ENCODE results near the gene ENO1.
"Not testable (repeated sequence)": the region's sequence is repeated elsewhere in the genome, so short reads cannot be mapped to it uniquely, and the experiment has no call there.

Gene ENO1

DNA sequence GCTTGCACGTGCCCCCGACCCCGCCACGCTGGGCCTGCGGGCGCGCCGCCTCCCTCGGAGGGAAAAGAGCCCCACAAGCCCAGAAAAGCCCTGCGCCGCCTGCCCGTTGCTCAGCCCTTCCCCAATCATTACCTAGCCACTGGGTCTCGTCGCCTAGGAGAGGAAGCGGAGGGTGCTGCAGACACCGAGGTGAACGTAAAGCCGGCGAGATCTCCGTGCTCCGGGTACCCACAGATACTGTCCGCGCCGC is at the start of gene ENO1:
Gene ENO1, minus strand, starts transcription at position 239 of the 250 bp plus-strand sequence. CDS start 3,778 bp downstream, outside the sequence.
- H3K4me3 ChIP-seq (ENCODE audit: low read length), result peak within 1 kb of the TSS; percentile 90
- TF ChIP-seq, protein P1, sequence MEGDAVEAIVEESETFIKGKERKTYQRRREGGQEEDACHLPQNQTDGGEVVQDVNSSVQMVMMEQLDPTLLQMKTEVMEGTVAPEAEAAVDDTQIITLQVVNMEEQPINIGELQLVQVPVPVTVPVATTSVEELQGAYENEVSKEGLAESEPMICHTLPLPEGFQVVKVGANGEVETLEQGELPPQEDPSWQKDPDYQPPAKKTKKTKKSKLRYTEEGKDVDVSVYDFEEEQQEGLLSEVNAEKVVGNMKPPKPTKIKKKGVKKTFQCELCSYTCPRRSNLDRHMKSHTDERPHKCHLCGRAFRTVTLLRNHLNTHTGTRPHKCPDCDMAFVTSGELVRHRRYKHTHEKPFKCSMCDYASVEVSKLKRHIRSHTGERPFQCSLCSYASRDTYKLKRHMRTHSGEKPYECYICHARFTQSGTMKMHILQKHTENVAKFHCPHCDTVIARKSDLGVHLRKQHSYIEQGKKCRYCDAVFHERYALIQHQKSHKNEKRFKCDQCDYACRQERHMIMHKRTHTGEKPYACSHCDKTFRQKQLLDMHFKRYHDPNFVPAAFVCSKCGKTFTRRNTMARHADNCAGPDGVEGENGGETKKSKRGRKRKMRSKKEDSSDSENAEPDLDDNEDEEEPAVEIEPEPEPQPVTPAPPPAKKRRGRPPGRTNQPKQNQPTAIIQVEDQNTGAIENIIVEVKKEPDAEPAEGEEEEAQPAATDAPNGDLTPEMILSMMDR (conservative IDR thresholded peaks at IDR 0.05; ENCODE audit: low read depth, low read length), result no peak
- DNase-seq (ENCODE audit: low read depth), result no peak

DNA sequence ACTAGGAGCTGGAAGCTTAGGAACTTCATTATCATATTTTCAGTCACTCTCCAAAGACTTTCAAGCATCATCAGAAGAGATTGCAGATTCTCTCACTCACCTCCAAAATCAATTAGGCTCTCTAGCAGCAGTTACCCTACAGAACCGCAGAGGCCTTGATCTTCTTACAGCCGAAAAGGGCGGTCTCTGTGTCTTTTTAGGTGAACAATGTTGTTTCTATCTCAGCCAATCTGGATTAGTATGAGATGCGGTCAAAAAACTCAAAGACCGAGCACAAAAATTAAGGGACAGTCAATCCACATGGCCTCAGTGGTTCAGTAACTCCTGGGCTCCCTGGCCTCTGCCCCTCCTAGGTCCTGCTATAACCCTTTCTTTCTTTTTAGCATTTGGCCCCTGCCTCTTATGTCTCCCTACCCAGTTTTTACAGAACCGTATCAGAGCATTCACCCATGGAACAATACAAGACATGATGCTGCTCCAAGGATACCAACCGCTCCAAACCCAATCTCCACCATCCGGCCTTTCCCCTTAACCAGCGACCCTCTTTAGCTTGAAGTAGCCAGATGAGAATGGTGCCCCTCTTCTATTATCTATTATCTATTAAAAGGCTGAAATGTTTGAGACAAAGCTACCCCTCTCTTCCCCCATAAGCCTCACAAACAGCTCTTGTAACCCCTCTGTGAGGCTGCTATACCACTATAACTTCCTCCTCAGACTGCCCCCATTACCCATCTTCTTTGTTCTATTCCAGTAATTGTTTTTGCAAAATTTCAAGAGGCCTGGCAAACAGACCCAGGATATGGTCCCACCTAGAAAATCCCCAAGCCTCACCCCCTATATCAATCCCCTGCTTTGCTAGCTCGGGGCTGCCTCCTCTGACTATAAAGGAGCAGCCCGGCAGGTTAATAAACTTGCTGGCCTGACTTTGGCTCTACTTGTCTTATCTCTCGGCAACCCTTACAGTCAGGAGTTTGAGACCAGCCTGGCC is 48.5 kb upstream of the ENO1 start:
- DNase-seq (ENCODE audit: low read depth), result no peak
- no peak overlapping the region for H3K4me3 ChIP-seq (ENCODE audit: low read length)
- TF ChIP-seq, protein P1 (conservative IDR thresholded peaks at IDR 0.05; ENCODE audit: low read depth, low read length), result no peak

DNA sequence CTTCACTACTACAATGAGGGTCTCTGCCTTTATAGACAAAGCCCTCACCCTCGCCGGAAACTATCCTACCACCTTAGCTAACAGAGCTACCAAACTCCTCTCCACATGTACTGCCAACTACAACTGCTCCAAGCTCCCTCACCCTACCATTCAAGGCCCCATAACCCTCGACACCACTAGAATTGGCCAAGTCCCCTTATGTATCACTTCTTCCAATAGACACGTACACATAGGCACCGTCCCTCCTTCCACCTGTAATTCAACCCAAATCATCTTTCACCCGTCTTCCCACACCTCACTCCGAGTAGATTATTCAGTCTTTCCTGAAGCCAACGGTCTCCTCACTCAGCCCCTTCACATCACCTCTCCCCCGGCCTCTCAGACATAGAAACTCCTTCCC is 47.5 kb upstream of the ENO1 start:
- no peak for DNase-seq (ENCODE audit: low read depth)
- TF ChIP-seq, protein P1 (conservative IDR thresholded peaks at IDR 0.05; ENCODE audit: low read depth, low read length), result no peak
- no peak overlapping the region for H3K4me3 ChIP-seq (ENCODE audit: low read length)

DNA sequence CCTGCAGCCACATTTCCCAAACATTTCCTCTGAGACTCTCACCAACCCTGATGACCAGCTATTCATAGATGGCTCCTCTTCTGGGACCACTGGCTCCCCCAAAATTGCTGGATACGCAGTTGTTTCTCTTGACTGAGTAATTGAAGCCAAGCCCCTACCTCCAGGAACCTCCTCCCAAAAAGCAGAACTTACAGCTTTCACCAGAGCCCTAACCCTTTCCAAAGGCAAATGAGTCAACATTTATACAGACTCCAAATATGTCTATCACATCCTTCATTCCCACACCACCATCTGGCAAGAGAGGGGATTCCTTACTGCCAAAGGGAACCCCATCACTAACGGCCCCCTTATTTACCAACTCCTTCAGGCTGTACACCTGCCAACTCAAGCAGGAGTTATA is 46.9 kb upstream of the ENO1 start:
- DNase-seq (ENCODE audit: low read depth), result no peak
- no peak overlapping the region for H3K4me3 ChIP-seq (ENCODE audit: low read length)
- TF ChIP-seq, protein P1 (conservative IDR thresholded peaks at IDR 0.05; ENCODE audit: low read depth, low read length), result no peak

DNA sequence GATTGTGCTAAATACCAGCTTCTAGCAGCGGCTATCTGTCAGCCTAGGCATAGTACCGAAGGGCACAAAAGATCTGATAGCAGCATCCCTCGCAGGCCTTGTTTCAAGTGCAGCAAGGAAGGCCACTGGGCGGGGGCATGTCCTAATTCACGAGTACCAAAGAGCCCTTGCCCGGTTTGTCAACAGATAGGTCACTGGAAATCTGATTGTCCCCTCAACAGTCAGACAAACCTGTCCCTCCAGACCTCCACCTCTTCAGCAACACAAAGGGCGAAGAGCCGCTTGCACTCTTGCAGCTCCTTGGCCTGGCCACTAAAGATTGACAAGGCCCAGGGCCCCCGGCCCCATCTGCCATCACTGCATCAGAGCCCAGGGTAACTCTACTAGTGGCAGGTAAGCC is 44.5 kb upstream of the ENO1 start:
- no peak overlapping the region for H3K4me3 ChIP-seq (ENCODE audit: low read length)
- TF ChIP-seq, protein P1 (conservative IDR thresholded peaks at IDR 0.05; ENCODE audit: low read depth, low read length), result no peak
- DNase-seq (ENCODE audit: low read depth), result no peak

DNA sequence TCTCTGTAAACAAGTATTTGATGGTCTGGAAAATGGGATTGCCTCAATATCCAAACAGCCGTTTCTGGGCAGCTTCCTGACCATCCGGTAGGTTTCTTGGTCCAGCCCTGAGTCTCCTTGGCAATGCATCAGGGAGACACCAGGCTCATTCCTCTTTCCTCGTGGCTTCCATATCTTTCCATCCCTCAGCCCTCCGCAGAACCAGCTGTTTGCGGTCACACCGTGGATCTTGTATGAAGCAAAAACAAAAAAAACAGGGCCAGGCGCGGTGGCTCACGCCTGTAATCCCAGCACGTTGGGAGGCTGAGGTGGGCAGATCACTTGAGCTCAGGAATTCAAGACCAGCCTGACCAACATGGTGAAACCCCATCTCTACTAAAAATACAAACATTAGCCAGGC is 39.0 kb upstream of the ENO1 start:
- H3K4me3 ChIP-seq (ENCODE audit: low read length); DNase-seq (ENCODE audit: low read depth): not testable (repeated sequence)

DNA sequence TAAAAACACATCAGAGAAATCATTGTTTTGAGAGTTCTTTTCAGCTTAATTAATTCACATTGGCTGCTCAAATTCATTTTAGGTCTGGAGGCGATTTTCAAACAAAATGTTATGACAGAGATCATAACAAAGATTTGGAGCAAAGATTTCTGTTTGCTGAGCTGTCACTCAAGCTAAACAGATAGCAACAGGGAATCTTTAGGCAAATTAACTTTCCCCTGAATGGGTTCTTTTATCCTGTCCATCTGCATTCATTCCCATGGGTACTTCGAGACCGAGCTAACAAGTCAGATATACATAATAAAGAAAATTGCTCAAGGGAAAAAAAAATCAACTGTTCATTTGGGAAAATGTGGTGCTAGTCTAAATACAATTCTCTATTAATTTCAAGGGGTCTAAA is 37.0 kb upstream of the ENO1 start:
- H3K4me3 ChIP-seq (ENCODE audit: low read length), result no peak overlapping the region
- TF ChIP-seq, protein P1 (conservative IDR thresholded peaks at IDR 0.05; ENCODE audit: low read depth, low read length), result no peak
- DNase-seq (ENCODE audit: low read depth), result no peak
